Activated CD8-positive, alpha-beta T cell treated with anti-CD3 and anti-CD28 coated beads for 36 hours (primary cell): ENCODE measurements around the gene XPNPEP1. TPM values are rescaled to one million over a fixed set of nuclear protein-coding genes. Genes with fewer than 3 reads are reported as not detected.

Experiments used
- ATAC-seq: fragments of 200-7000 bp; cut with Tn5 transposase; one replicate; pipeline ENCODE4 v1.10.0; 2021; ENCODE audit warnings: mild to moderate bottlenecking, moderate library complexity
- CTCF ChIA-PET: fragments of 350-600 bp; sonication (Branson Sonifier 250); formaldehyde crosslinking; loops from one replicate; lab custom pipeline; 2021; ENCODE audit warnings: antibody characterized with exemption; lab: Charles Lee
- POLR2A ChIA-PET: fragments of 350-600 bp; sonication (Branson Sonifier 250); formaldehyde crosslinking; loops from one replicate; lab custom pipeline; 2021; ENCODE audit warnings: antibody characterized with exemption; lab: Charles Lee
- DNase-seq: peaks from one replicate; pipeline ENCODE4 v3.0.0-alpha.2; 2020
- H3K27ac Mint-ChIP-seq: one replicate; pipeline ENCODE4 v1.8.0; 2021; ENCODE audit warnings: mild to moderate bottlenecking, mixed read lengths
- H3K27me3 Mint-ChIP-seq: one replicate; pipeline ENCODE4 v1.8.0; 2021; ENCODE audit warnings: mixed read lengths
- H3K36me3 Mint-ChIP-seq: one replicate; pipeline ENCODE4 v1.8.0; 2021; ENCODE audit warnings: low read depth, mixed read lengths
- H3K4me1 Mint-ChIP-seq: one replicate; pipeline ENCODE4 v1.8.0; 2021; ENCODE audit warnings: low read depth, mixed read lengths
- H3K4me3 Mint-ChIP-seq: one replicate; pipeline ENCODE4 v1.8.0; 2021; ENCODE audit warnings: mild to moderate bottlenecking, moderate library complexity, mixed read lengths
- H3K9me3 Mint-ChIP-seq: one replicate; pipeline ENCODE4 v1.8.0; 2021; ENCODE audit warnings: mixed read lengths
- CTCF ChIP-seq: fragments of 200-600 bp; IDR thresholded peaks from one replicate; pipeline ENCODE4 v1.8.0; 2022; ENCODE audit warnings: antibody characterized with exemption, mild to moderate bottlenecking
- intact Hi-C: fragments of 100-400 bp; cut with micrococcal nuclease; formaldehyde crosslinking; loops from one replicate; pipeline ENCODE4 v1.10.0; 2022
- total RNA-seq, 2 experiments: library from RNA; stranded (reverse); gene quantifications; one replicate each; pipeline ENCODE4 v1.2.3, GENCODE V29; 2021

The XPNPEP1 gene
- total RNA-seq, 2 experiments from 2014 or later: 96.5 to 97.0 TPM

- no peak overlapping the region for H3K27ac Mint-ChIP-seq
- DNase-seq (no peak), ATAC-seq (no peak)
- H3K4me3 Mint-ChIP-seq: no peak overlapping the region
- CTCF ChIA-PET: interaction anchor here (1.1 kb wide), 2 partner anchors 13 to 14 kb away, joined by 3 to 4 read pairs; no protein-coding TSS in a partner anchor
- intact Hi-C loops: no loop called here
- no peak for TF ChIP-seq CTCF
- peaks cover 72% of the 10 kb centered on the region for H3K36me3 Mint-ChIP-seq
- H3K9me3 Mint-ChIP-seq: peaks cover 16% of the 10 kb centered on the region
- POLR2A ChIA-PET: no interaction called here
- H3K4me1 Mint-ChIP-seq: no peaks in the 10 kb centered on the region
- H3K27me3 Mint-ChIP-seq: no peaks in the 10 kb centered on the region
Observed at GRCh38 chr10:109866168-109866994, 56.9 kb downstream of the XPNPEP1 start.

GRCh38 chr10:109863775-109864174, 59.5 kb downstream of the XPNPEP1 start:
- H3K27me3 Mint-ChIP-seq: no peaks in the 10 kb centered on the region
- no peaks in the 10 kb centered on the region for H3K4me1 Mint-ChIP-seq
- no peak overlapping the region for H3K27ac Mint-ChIP-seq
- ATAC-seq (no peak), DNase-seq (no peak)
- intact Hi-C loops: no loop called here
- no peak for TF ChIP-seq CTCF
- no peak overlapping the region for H3K4me3 Mint-ChIP-seq
- POLR2A ChIA-PET: no interaction called here
- CTCF ChIA-PET: interaction anchor here (1.7 kb wide), 1 partner anchor 20 kb away, joined by 6 read pairs; no protein-coding TSS in a partner anchor
- peaks cover 16% of the 10 kb centered on the region for H3K9me3 Mint-ChIP-seq
- H3K36me3 Mint-ChIP-seq: peaks cover 73% of the 10 kb centered on the region

GRCh38 chr10:109862738-109863137, 60.6 kb downstream of the XPNPEP1 start:
- ChIA-PET CTCF (interaction anchor here (1.7 kb wide), 2 partner anchors 9 to 21 kb away, joined by 5 to 6 read pairs; no protein-coding TSS in a partner anchor), POLR2A (no interaction called here)
- no peaks in the 10 kb centered on the region for H3K27me3 Mint-ChIP-seq
- no peak for ATAC-seq
- TF ChIP-seq CTCF: no peak
- H3K4me3 Mint-ChIP-seq: no peak overlapping the region
- DNase-seq: no peak
- H3K27ac Mint-ChIP-seq: no peak overlapping the region
- intact Hi-C loops: no loop called here
- H3K4me1 Mint-ChIP-seq: no peaks in the 10 kb centered on the region
- peaks cover 16% of the 10 kb centered on the region for H3K9me3 Mint-ChIP-seq
- peaks cover 64% of the 10 kb centered on the region for H3K36me3 Mint-ChIP-seq

- DNase-seq (no peak), ATAC-seq (no peak)
- Mint-ChIP-seq H3K27me3 (no peaks in the 10 kb centered on the region), H3K9me3 (peaks cover 16% of the 10 kb centered on the region), H3K36me3 (peaks cover 57% of the 10 kb centered on the region), H3K27ac (no peak overlapping the region), H3K4me1 (no peaks in the 10 kb centered on the region), H3K4me3 (no peak overlapping the region)
- intact Hi-C loops: no loop called here
- CTCF ChIA-PET: interaction anchor here (1.7 kb wide), 2 partner anchors 8 to 22 kb away, joined by 5 to 6 read pairs; no protein-coding TSS in a partner anchor
- TF ChIP-seq CTCF: no peak
- POLR2A ChIA-PET: no interaction called here
Observed at GRCh38 chr10:109862041-109862440, 61.3 kb downstream of the XPNPEP1 start.

GRCh38 chr10:109861081-109861480, 62.2 kb downstream of the XPNPEP1 start:
- H3K9me3 Mint-ChIP-seq: peaks cover 16% of the 10 kb centered on the region
- peaks cover 48% of the 10 kb centered on the region for H3K36me3 Mint-ChIP-seq
- no peak for TF ChIP-seq CTCF
- intact Hi-C loops: no loop called here
- no peaks in the 10 kb centered on the region for H3K4me1 Mint-ChIP-seq
- no peak for DNase-seq
- no peak overlapping the region for H3K27ac Mint-ChIP-seq
- H3K4me3 Mint-ChIP-seq: no peak overlapping the region
- H3K27me3 Mint-ChIP-seq: no peaks in the 10 kb centered on the region
- POLR2A ChIA-PET: no interaction called here
- no peak for ATAC-seq
- CTCF ChIA-PET: interaction anchor here (0.7 kb wide), 1 partner anchor 1944 kb away, joined by 3 read pairs; no protein-coding TSS in a partner anchor
